ENCODE results near the gene DNAJC5.
"Not testable (repeated sequence)": the region's sequence is repeated elsewhere in the genome, so short reads cannot be mapped to it uniquely, and the experiment has no call there.

The DNAJC5 gene

DNA sequence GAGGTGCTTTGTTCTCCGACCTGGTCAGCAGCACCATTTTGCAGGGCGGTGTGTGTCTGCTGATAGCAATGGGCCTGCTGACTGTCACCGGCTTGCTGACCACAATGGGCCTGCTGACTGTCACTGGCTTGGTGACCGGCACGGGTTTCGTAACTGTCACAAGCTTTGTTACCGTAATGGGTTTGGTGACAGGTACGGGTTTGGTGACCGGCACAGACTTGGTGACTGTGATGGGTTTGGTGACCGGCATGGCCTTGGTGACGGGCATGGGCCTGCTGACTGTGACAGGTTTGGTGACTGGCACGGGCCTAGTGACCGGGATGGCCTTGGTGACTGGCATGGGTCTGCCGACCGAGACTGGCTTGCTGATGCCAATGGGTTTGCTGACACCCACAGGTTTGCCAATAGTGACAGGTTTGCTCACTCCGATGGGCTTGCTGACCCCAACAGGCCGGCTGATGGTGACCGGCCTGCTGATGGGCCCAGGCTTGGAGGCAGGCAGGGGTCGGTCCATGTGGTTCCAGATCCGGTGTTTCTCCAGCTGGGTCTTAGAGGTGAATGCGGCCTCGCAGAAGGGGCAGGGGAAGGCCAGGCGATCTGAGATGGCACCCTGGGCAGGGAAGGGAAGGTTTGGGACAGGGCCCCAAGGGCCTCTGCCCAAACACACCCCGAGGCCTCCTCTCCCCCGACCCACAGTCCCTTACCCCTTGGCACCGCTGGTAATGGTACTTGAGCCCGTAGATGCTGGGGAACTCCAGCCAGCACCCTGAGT, 71.4 kb downstream of the DNAJC5 start:
- no peak for DNase-seq

GRCh38 chr20:63966944-63967322, 72.0 kb downstream of the DNAJC5 start:
- DNase-seq: no peak

- DNase-seq: no peak
Observed at GRCh38 chr20:63967330-63968135, 72.6 kb downstream of the DNAJC5 start.

DNA sequence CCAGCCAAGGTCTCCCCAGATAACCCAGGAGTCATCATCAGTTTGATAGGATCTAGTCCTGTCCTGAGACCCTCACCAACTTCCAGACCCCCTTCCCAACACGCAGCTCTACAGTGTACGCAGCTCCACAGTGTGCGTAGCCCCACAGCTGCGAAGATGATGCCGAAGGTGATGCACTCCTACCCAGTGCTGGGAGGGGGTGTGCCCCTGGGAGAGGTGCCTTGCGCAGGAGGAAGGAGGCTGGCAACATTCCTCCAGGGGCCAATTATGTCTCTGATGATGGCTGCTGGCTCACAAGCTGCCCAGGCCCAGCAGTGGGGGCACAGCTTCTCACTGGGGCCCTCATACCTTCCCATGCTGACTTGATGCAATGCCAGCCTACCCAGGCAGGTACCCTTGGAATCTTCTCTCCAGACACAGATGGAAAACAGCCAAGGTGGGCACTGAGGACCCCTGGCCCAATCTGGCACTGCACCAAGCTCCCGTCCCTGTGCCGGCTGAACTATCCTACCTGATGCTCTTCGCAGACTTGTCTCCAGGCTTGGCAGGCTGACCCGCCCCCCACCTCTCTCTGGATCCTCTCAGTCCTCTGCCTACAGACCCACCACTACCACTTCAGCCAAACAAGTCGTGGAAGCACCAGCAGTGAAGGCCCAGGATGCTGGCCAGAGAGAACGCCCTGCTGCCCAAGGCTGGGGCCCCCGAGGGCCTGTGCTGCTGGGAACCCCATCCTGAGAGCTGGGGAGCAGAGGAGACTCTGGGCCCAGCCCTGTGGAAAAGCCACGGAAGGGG, 73.4 kb downstream of the DNAJC5 start:
- peak in 7 of 56 donors; percentile 14 to 58 (median 32) for DNase-seq

DNA sequence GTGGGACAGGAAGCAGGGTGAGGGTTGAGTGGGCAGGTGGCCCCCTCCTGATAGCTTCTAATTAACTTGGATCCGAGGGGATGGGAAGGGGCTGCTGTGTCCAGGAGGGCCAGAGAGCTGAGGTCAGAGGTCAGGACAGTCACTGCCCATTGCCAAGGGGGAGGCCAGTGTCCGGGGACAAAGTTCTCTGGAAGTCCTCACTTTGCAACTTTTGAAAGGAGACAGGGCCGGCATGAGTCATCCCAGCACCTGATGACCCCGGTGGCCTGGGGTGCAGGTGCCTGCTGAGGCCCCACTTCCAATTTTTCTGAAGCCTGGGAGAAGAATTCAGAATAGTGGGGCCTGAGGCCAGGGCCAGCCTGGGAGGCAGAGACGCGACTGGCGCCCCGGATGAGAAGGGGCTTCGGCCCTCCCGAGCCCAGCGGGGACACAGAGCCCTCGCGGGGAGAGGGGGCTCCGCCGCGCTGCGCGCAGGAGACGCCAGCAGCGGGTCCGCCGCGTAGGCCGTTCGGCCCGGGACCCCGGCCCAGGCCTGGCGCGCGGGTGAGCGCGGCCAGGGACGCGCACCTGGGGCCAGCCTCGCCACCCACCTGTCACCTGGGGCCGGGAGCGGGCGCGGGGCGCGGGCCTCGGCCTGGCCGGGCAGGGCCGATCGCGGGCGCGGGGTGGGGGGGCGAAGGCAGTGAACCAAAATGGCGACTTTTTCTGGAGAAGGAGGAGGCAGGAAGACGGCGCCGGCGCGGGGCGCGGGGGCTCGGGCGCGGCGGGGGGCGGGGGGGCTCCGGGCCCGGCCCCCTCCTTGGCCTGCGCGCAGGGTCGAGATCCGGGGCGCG, 74.2 kb downstream of the DNAJC5 start:
- peak in 5 of 56 donors; percentile 24 to 49 (median 28) for DNase-seq

DNA sequence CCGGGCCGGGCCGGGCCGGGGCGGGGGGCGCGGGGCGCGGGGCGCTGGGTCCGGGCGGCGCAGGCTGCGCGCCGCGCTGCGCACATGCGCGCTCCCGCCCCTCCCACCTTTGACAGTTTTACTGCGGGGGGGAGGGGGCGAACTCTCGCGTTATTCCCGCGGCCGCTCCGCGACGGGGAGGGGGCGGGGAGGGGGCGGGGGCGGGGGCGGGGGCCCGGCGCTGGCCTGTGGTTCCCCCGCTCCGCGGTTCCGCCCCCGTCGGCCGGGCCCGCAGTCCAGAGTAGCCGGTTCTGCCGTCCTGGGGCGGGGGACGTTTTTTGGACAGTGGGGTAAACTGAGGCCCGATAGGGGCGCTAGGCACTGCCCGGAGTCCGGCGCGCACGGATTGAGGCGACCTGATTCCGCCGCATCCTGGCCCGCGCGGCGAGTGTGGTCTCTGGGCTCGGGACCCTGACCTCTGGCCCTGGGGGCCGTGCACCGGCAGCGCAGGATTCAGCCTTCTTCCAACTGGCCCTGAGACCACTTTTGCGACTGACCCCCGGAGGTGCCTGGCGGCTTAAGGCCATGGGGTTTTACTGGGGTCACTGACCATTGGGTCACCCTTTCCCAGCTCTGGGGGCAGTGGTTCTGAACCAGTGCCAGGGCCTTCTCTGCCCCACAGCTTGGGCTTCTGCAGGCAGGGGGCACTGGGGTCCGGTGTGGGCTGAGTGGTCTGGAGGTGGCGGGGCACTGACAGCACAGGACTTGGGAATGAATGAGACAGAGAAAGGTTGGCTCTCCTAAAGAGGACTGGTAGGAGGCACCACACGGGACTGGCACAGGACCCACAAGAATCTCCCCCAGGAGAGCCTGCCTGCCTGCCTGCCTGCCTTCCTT, 75.2 kb downstream of the DNAJC5 start, which contains the start of gene ZNF512B:
TSS of gene ZNF512B (minus strand) at position 93 of the 876 bp plus-strand sequence. CDS start 1,980 bp downstream, outside the sequence.
- peak in 29 of 56 donors; percentile 13 to 75 (median 36) for DNase-seq

DNA sequence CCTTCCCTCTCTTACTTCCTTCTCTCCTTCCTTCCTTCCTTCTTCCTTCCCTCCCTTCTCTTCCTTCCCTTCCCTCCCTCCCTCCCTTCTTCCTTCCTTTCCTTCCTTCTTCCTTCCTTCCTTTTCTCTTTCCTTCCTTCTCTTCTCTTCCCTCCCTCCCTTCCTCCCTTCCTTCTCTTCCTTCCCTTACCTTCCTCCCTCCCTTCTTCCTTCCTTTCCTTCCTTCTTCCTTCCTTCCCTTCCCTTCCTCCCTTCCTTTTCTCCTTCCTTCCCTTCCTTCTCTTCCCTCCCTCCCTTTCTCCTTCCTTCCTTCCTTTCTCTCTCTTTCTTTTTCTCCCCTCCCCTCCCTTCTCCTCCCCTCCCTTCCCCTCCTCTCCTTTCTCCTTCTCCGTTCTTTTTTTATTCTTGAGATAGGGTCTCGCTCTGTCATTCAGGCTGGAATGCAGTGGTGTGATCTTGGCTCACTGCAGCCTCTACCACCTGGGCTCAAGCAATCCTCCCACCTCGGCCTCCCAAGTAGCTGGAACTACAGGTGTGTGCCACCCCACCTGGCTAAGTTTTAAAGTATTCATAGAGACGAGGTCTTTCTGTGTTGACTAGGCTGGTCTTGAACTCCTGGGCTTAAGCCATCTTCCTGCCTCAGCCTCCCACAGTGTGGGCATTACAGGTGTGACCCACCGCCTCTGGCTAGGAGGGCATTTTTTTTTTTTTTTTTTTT, 75.9 kb downstream of the DNAJC5 start:
- DNase-seq: no peak

- not testable (repeated sequence) for DNase-seq
Observed at GRCh38 chr20:63971960-63972311, 77.0 kb downstream of the DNAJC5 start.

GRCh38 chr20:63972312-63973159, 77.6 kb downstream of the DNAJC5 start:
- DNase-seq: no peak

DNA sequence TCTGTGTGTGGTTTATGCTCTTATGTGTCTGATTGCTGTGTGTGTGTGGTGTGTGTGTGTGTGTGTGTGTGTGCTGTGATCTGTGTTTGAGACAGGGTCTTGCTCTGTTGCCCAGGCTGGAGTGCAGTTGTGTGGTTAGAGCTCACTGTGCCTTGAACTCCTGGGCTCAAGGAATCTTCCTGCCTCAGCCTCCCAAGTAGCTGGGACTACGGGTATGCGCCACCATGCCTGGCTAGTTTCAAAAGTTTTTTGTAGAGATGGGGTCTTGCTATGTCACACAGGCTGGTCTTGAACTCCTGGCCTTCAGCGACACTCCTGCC, 78.2 kb downstream of the DNAJC5 start:
- DNase-seq: no peak

DNA sequence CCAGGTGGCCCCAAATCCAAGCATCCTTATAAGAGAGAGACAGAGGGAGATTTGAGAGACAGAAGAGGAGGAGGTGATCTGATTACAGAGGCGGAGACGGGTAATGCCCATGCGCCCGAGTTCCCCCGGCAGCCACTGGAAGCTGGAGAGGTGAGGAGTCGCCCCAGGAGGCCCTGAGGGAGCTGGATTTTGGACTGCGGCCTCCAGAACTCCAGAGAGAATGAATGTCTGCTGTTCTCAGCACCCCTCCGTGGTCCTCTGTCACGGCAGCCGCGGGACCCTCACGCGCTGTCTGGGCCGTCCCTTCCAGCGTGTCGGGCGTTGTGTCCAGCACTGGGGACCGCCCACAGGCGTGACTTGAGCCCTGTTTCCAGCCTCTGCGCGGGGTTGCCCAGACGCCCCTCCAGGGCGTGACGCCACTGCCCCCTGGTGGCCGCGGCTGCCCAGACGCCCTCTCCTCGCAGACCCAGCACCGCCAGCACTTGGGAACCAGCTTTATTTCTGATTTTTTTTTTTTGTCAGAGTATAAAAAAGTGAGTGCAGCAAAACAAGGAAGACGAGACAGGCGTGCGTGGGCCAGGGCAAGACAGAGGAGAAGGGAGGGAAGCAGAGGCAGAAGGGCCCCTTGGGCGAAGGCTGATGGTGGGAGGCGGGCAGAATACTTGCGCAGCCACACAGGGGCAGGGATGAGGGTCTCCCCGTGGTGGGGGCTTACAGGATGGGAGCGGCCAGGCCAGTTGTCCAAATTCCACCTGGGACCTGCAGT, 78.9 kb downstream of the DNAJC5 start:
- peak in 53 of 56 donors; percentile 32 to 90 (median 74) for DNase-seq

DNA sequence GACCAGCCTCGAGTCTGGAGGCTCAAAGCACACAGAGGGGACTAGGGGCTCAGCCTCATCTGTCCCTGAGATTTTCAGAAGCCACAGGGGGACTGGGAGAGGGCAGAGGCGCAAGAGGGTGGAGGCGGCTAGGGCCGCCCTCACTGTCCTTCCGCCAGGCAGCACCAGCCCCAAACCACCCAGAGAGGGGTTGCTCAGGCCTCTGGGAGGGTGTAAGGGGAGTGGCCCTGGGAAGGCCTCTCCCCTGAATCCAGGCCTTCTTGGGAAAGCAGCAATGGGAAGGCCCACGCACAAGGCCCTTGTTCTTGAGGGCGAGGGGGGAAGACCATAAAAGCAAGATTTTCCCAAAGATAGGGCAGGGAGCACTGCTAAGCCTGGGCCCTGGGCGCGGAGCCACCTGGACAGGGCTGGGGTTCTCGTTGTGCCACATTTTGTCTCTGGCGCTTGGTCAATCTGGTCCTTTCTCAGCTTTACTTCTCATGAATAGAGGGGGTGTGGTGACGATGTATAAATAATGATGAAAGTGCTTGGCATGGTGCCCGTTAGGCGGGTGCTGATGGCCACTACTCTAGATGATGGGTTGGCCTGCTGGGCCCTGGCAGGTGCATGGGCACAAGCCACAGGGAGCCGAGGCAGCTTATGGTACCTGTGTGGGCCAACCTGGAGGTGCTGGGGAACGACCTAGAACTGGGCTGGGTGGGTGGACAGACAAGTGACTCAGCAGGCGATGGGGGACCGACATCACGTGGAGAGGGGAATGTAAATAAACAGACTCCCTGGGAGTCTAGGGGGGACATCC, 79.7 kb downstream of the DNAJC5 start:
- DNase-seq: no peak

GRCh38 chr20:63976511-63976910, 81.6 kb downstream of the DNAJC5 start:
- not testable (repeated sequence) for DNase-seq

- DNase-seq: no peak
Observed at GRCh38 chr20:63976980-63977738, 82.2 kb downstream of the DNAJC5 start.

DNA sequence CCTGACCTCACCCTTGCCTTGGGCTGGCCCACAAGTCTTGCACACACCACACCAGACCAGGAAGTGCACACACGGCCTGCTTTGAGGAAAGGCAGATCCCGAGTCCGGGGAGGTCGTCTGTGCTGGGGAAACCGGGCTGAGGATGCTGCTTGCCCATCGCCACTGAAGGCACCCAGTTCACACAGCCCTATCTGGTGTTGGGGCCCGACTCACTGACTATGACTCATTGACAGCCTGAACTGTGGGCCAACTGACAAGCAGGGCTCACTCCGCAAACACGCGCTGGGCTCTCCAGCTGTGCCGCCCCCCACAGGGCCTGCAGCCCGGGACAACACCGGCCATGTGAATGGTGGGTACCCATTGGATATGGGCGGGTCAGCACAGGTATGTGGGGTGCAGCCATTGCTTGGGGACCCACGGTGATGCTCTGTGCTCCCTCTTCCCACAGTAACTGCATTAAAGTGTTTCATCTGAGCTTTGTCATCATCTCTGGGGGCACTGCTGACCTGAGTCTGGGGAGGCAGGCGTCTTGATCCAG, 82.9 kb downstream of the DNAJC5 start:
- DNase-seq: peak in 3 of 56 donors; percentile 10 to 24 (median 23)
